ENCODE data around the gene USP7.
"Not testable (repeated sequence)": the region's sequence is repeated elsewhere in the genome, so short reads cannot be mapped to it uniquely, and the experiment has no call there.

Gene USP7

GRCh38 chr16:8872967-8873865 lies 90.5 kb downstream of the USP7 start:
- no peak for DNase-seq

- no peak for DNase-seq
Measured at GRCh38 chr16:8872071-8872470, 91.6 kb downstream of the USP7 start.

DNA sequence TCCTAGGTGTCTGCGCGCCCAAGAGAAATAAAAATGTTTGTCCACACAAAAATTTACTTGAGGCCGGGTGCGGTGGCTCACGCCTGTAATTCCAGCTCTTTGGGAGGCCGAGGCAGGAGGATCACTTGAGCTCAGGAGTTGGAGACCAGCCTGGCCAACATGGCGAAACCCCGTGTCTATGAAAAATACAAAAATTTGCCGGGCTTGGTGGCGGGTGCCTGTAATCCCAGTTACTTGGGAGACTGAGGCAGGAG lies 93.8 kb downstream of the USP7 start:
- not testable (repeated sequence) for DNase-seq

- DNase-seq = no peak
Measured at GRCh38 chr16:8869212-8869987, 94.3 kb downstream of the USP7 start.

DNA sequence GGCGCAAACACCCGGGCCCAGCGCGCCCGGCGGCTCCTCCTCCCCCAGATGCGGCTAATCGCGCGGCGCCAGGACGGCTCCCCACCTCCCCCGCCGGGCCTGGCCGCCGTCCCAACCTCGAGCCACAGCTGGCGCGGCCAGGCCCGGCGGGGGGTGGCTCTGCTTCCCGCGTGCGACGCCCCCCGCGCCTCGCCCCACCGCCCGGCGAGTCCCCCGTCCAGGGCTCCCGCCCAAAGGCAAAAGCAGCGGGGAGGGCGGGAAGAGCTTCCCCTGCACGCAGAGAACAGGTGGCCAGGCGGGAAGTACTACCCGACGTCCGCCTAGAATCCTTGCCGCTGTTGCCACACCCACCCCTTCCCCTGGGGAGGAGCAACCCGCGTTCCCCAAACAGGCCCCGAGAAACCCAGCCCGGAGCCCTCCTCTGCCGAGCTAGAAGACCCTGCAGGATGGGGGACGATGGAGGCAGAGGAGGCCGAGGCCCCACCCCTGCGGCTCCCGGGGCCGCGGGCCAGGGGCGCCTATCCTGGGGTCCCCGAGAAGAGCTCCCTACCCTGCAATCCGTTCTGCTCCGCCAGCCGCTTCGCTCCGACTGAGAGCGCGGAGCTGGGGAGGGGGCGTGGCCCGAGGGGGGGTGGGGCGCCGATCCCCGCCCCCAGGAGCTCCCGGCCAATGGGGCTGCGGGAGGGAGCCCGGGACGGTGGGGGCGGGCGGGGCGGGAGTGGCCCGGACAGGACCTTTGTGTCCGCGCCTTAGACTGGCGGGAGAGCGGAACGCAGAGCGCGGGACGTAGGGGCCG lies 95.1 kb downstream of the USP7 start, which contains the start of gene CARHSP1:
Gene CARHSP1 (minus strand): TSS at position 591 of the 796 bp plus-strand sequence. CDS start 9,678 bp downstream, outside the sequence.
- DNase-seq = no peak

- no peak for DNase-seq
Measured at GRCh38 chr16:8867932-8868415, 95.7 kb downstream of the USP7 start.

- no peak for DNase-seq
Measured at GRCh38 chr16:8867216-8867931, 96.3 kb downstream of the USP7 start.

DNA sequence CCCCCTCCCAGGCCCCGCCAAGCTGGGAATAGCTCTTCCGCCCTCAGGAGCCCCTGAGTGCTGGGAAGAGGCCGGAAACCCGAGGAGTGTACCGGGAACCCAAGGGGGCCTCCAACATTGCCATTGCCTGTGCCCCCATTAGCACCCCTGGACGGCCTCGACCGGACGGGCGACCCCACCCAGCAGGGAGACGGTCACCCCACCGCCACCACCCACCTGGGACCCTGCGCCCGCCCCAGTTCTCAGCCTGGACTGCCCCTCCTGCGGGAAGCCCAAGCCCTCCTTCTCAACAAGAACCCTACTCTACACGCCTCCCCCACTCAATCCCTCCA lies 96.9 kb downstream of the USP7 start:
- no peak for DNase-seq

GRCh38 chr16:8866118-8866883 lies 97.4 kb downstream of the USP7 start:
- no peak for DNase-seq

DNA sequence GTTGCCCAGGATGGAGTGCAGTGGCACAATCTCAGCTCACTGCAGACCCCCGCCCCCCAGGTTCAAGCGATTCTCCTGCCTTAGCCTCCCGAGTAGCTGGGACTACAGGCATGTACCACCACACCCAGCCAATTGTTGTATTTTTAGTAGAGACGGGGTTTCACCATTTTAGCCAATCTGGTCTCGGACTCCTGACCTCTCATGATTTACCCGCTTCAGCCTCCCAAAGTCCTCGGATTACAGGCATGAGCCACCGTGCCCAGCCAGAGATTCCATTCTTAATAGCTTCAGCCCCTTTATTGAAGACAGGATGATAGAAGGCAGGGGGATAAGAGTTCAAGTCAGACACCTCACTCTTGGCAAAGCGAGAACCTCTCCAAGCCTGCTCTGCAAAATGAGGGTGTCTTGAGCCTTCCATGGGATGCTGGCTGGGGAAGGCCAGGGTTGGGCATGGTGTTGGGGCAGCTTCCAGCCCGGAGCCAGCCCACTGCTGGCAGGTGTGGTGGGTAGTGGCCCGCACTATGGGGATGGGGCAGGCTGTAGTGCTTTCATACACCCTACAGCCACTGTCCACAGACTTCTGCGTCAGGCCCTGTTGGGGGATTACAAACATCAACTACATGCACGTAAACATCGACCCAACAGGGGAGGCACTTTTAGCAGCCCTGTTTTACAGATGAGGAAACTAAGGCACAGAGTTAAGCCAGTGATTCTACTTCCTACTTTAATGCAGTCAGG lies 98.4 kb downstream of the USP7 start:
- DNase-seq = no peak

GRCh38 chr16:8864480-8865110 lies 99.1 kb downstream of the USP7 start:
- DNase-seq = no peak

DNA sequence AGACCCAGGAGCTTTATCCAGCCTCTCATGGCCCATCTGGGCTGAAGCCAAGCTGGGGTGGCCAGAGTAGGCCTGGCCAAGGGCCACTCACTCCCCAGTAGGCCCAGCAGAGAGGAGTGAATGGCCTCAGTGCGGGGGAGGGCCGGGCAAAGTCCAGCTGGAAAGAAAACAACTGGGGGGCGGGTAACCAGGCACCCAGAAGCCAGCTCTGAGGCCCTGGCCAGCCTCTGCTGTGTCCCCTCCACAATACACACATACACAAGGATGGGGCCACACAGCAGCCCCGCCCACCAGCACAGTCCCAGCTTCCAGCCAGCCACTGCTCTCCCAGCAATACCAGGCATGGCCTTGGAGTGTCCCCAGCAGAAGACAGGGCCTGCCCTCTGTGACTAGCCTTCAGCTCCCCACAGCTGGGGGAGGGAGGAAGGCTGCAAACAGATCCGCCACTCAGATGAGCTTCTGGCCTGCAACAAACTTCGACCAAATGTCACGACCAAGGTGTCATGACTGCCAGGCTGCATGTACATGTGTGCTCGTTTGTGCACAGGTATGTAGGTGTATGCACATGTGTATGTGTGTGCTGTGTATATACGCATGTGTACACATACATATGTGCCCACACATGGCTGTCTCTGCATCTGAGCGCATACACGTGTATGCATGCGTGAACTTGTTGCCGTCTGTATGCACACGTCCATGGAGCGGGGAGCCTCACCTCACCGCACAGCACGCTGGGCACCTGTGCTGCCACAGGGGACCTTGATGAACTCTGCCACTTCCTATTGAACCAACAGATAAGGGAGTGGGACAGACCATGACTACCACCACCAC lies 99.9 kb downstream of the USP7 start:
- no peak for DNase-seq

DNA sequence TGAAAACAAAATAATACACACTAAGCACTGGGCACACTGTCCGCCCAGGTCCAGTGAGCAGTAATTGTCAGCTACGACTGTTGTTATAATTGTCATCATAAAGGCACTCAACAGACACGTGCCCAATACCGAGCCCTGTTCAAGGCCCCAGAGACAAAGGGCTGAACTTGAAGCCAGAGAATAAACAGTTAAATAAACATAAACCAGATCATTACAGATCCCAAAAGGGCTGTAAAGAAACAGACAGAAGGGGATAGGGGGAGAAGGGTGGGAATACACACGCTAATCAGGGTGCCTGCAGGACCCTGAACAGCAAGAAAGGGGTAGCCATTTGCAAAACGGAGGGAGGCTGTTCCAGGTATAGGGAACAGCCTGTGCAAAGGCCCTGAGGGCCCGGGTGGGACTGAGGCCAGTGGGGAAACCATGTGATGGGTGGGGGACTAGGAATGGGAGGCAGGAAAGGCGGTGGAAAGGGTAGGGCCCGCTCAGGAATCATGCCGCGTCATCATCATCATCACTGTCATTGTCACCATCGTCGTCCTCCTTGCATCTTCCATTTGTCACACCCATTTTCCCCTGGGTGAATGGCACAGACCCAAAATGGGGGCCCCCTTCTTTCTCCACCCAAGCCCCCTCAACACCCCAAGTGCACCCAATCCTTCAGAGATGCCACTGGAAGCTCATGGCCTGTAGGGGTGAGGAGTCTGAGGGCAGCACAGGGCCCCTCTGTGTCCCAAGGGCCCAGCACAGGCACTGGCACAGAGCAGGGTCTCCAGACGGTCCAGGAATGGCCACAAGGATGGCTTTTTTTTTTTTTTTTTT lies 101.2 kb downstream of the USP7 start:
- no peak for DNase-seq

DNA sequence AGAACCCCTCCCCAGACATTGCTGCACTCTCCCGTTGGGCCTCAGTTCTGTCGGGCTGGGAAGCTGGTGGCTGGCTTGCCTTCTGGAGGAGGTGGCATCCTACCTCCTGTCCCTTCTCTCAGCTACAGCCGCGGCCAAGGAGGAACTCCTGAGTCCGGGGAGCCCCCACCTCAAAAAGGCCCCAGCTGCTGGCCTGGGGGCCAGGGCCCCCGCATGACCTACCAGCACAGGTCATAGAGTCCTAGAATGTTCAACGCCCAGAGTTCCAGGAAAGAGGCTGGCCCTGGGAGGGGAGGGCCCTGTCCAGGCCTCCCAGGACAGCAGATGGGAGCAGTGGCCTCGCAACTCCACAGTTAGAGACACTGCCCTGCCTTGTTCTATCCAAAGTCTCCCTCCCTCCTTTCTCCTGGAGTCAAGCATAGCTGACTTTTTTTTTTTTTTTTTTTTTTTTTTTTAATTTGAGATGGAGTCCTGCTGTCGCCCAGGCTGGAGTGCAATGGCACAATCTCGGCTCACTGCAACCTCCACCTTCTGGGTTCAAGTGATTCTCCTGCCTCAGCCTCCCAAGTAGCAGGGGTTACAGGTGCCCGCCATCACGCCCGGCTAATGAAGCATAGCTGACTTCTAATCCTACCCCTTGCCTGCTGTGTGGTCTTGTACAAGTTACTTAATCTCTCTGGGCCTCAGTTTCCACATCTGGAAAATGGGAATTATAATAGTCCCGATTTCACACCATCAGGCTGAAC lies 102.0 kb downstream of the USP7 start:
- no peak for DNase-seq

DNA sequence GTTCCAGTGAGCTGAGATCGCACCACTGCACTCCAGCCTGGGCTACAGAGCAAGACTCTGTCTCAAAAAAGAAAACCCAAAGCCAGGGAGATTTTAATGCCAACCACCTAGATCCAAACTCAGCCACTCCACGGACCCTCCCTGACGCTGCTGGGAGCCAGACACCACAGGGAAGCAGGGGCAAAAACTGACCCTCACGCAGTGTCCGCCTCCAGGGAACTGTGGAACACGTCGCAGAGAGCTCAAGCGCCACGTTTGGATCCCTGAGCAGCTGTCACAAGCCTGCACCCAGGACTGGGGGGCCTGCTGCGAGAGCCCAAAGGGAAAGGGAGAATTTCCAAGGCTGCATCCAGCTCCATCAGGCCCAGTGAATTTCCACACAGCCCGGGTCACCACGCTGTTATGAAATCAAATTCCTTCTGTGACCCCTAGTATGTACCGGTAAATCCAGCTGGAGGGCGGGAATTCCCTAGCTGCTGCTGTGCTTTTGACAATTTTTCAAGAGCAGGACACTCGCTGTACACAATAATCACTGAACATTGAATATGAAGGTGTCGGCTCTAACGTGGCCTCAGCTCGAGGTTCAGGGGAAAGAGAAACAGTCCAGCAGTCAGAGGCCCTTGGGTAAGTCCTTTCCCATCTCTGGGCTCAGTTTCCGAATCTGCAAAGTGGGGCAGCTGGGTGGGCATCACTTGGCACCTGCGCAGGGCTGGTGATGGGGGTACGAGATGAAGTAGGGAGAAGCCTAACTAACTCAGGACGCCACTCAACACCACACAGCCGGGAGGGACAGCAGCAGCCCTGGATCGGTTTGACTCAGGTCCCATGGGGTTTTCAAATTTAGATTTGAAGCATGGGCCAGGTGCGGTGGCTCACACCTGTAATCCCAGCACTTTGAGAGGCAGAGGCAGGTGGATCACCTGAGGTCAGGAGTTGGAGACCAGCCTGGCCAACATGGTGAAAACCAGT lies 103.5 kb downstream of the USP7 start:
- DNase-seq = no peak

DNA sequence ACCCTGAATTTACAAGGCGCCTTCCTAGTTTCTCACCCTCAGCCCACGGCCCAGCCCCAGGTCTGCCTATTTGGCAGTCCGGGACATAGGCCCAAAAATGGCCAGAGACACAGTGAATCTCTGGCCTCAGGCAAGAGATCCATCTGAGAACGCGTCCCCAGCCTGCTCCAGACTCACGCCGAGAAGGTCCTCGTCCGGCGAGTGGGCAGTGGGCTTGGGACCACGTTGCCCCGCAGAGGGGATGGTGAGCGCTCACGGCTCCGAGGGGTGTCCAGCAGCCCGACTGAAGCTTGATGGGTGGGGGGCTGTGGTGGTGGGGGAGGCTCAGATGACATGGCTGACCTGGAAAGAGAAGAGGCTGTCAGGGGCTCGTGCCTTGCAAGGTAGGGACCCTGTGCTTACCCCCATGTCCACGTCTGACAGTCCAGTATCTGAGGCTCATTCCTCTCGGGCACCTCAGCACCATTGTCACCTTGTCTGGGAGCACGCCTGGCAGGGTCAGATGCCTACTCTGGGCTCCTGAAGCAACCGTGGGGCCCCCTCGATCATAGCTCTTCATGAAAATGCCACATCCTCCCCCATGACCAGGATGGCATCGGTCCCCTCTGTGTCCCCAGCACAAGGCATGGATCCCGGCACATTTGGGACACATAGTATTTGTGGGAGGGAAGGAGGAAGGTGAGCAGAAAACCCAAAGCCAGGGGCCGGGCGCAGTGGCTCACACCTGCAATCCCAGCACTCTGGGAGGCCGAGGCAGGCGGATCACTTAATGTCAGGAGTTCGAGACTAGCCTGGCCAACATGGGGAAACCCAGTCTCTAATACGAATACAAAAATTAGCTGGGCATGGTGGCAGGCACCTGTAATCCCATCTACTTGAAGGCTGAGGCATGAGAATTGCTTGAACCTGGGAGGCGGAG lies 104.5 kb downstream of the USP7 start:
- DNase-seq = no peak

Data from SIG-M5 (cell line).